SJSA1 (cell line): Measurements from ENCODE around the gene ARTN. TPM values are rescaled to one million over a fixed set of nuclear protein-coding genes. Genes with fewer than 3 reads are reported as not detected.

Experiments used
- DNase-seq, 2 experiments: peaks; one replicate each; pipeline ENCODE4 v3.0.0-alpha.2; 2015 to 2020; ENCODE audit warnings: low spot score in 2 of 2, low read depth in 1 of 2
- H3K27ac ChIP-seq: fragments of 250-450 bp; sonication (Bioruptor Pico); 2 replicates; pipeline ENCODE4 v1.5.1; 2020; ENCODE audit warnings: mild to moderate bottlenecking, moderate library complexity
- H3K27me3 ChIP-seq: fragments of 250-450 bp; sonication (Bioruptor Pico); replicated peaks from 2 replicates; pipeline ENCODE4 v1.5.1; 2020; ENCODE audit warnings: mild to moderate bottlenecking, moderate library complexity
- H3K36me3 ChIP-seq: fragments of 250-450 bp; sonication (Bioruptor Pico); 2 replicates; pipeline ENCODE4 v1.5.1; 2020; ENCODE audit warnings: mild to moderate bottlenecking
- H3K4me1 ChIP-seq: fragments of 250-450 bp; sonication (Bioruptor Pico); replicated peaks from 2 replicates; pipeline ENCODE4 v1.6.1; 2021; ENCODE audit warnings: mild to moderate bottlenecking
- H3K4me3 ChIP-seq: fragments of 250-450 bp; sonication (Bioruptor Pico); 2 replicates; pipeline ENCODE4 v1.5.1; 2020; ENCODE audit warnings: mild to moderate bottlenecking
- H3K9me3 ChIP-seq: fragments of 250-450 bp; sonication (Bioruptor Pico); replicated peaks from 2 replicates; pipeline ENCODE4 v1.5.1; 2020; ENCODE audit warnings: mild to moderate bottlenecking
- total RNA-seq: library from RNA; depleted of rRNA; stranded (reverse); fragments of >200 nt; shearing (Covaris generic); gene quantifications from 2 replicates; pipeline ENCODE4 v1.2.3, GENCODE V29; 2014

Gene ARTN
- total RNA-seq, 1 experiment from 2014 or later = not detected

GRCh38 chr1:43910343-43910742 is 23.3 kb upstream of the ARTN start:
- no peaks in the 10 kb centered on the region for H3K4me1 ChIP-seq
- H3K4me3 ChIP-seq = no peak overlapping the region
- H3K27ac ChIP-seq = no peak overlapping the region
- no peaks in the 10 kb centered on the region for H3K9me3 ChIP-seq
- H3K36me3 ChIP-seq = 0 out of 2 replicates have a peak, but pooled peaks cover 13% of the 10 kb centered on the region
- no peak for DNase-seq
- H3K27me3 ChIP-seq = no peaks in the 10 kb centered on the region

DNA sequence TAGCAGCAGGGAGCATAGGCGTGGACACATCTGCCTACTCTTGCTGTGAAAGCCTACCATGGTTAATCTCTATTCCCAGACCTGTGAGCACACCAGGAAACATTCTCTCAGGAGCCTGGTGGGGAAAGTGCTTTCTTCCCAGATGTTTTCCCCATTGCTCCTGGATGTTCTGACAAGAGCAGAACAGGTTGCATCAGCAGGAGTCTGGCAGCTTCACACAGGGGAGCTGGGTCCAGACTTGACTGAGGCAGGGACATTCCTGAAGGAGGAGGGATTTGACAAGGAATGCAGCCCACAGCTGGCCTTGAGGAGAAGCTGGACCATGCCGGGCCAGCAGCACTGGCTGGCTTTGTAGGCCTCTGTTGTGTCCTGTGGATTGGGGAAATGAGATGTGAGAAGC is 21.0 kb upstream of the ARTN start:
- no peak for DNase-seq
- Histone ChIP-seq H3K27ac (no peak overlapping the region), H3K36me3 (0 out of 2 replicates have a peak, but pooled peaks cover 13% of the 10 kb centered on the region)

DNA sequence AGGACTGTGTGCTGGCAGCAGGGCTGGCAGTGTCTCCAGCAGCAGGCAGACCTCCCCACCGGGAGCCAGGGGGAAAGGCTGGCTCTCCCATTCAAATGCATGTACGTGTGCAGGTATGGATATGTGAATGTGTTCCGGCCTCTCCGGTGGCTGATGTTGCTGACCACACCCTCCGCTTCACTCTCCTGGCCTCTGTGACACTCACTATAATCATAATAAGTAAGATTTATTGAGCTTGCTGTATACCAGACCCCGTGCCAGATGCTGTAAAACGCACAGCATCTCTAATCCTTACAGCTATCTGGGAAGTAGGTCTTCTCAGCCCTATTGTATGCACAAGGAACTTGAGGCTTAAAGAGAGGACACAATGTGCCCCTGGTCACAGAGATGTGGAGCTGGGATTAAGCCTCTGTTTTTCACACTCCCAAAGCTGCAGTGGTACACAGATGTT is 20.5 kb upstream of the ARTN start:
- H3K27me3 ChIP-seq = no peaks in the 10 kb centered on the region
- no peak overlapping the region for H3K4me3 ChIP-seq
- no peak overlapping the region for H3K27ac ChIP-seq
- H3K4me1 ChIP-seq = no peaks in the 10 kb centered on the region
- DNase-seq = no peak
- H3K9me3 ChIP-seq = no peaks in the 10 kb centered on the region
- H3K36me3 ChIP-seq = 0 out of 2 replicates have a peak, but pooled peaks cover 13% of the 10 kb centered on the region

More for the DNA sequence above, 21.0 kb upstream of the ARTN start:
- Histone ChIP-seq H3K4me3 (no peak overlapping the region), H3K27me3 (no peaks in the 10 kb centered on the region), H3K9me3 (no peaks in the 10 kb centered on the region), H3K4me1 (no peaks in the 10 kb centered on the region)

DNA sequence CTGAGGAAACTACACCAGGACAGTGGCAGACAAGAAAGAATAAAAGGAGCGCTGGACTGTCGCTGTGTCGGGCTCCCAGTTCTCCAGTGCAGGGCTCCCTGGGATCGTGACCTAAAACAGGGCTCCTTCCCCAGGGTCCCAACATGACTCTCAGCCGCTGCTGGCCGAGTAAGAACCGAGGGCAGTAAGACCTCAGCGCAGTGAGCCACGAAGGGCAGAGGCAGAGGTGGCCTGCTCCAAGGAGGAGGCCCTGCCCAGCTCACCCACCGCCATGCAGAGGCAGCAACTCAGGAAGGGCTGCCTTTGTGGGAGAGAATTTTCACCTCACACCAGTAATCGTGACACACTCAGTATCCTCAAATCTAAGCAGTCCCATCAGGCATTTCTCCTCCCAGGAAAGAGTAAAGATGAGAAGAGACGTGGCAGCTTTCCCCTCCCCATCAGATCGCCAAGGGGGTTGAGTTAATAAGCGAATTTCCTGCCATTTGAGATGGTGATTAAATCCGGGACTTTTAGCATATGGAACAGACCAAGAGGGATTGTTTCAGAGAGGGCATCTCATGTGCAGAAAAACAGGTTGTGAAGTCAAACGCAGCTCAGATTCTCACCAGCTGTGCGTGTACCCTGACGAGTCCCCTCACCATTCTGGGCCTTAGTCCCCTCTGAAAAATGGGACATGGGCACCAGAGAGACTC is 19.8 kb upstream of the ARTN start:
- Histone ChIP-seq H3K27me3 (no peaks in the 10 kb centered on the region), H3K27ac (no peak overlapping the region), H3K4me1 (no peaks in the 10 kb centered on the region), H3K4me3 (no peak overlapping the region), H3K9me3 (no peaks in the 10 kb centered on the region), H3K36me3 (0 out of 2 replicates have a peak, but pooled peaks cover 13% of the 10 kb centered on the region)
- no peak for DNase-seq

GRCh38 chr1:43914576-43915525 is 18.8 kb upstream of the ARTN start:
- no peak overlapping the region for H3K27ac ChIP-seq
- no peaks in the 10 kb centered on the region for H3K27me3 ChIP-seq
- H3K4me3 ChIP-seq = no peak overlapping the region
- no peak for DNase-seq
- H3K36me3 ChIP-seq = 0 out of 2 replicates have a peak, but pooled peaks cover 8% of the 10 kb centered on the region
- no peaks in the 10 kb centered on the region for H3K9me3 ChIP-seq
- no peaks in the 10 kb centered on the region for H3K4me1 ChIP-seq

- H3K36me3 ChIP-seq = peaks cover 4% of the 10 kb centered on the region; the same call in 1 of the 2 replicates
- H3K9me3 ChIP-seq = no peaks in the 10 kb centered on the region
- no peak overlapping the region for H3K27ac ChIP-seq
- H3K4me1 ChIP-seq = peaks cover 14% of the 10 kb centered on the region
- H3K4me3 ChIP-seq = no peak overlapping the region
- no peak for DNase-seq
- H3K27me3 ChIP-seq = no peaks in the 10 kb centered on the region
Measured at GRCh38 chr1:43919906-43920305, 13.7 kb upstream of the ARTN start.

- Histone ChIP-seq H3K36me3 (peaks cover 10% of the 10 kb centered on the region; the same call in 1 of the 2 replicates), H3K4me1 (peaks cover 14% of the 10 kb centered on the region), H3K9me3 (no peaks in the 10 kb centered on the region), H3K4me3 (no peak overlapping the region), H3K27me3 (no peaks in the 10 kb centered on the region), H3K27ac (no peak overlapping the region)
- no peak for DNase-seq
Measured at GRCh38 chr1:43921022-43921421, 12.6 kb upstream of the ARTN start.

DNA sequence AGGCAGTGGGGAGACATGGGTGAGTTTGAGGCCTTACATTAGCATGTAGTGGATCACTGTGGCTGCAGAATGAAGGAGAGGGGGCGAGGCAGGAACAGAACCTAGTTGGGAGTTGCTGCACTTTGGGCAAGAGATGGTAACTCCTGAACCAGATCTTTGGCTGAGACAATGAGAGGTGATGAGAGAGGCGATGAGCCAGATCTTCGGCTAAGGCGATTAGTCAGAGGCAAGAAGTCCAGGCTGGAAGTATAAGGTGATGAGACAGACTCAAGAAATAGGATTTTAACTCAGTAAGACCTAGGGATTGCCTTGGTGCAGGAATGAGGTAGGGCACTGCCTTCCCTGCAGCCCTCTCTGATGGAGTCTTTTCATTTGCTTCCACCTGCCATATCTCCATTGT is 9.1 kb upstream of the ARTN start:
- no peaks in the 10 kb centered on the region for H3K9me3 ChIP-seq
- DNase-seq = no peak
- H3K27me3 ChIP-seq = no peaks in the 10 kb centered on the region
- H3K4me1 ChIP-seq = peaks cover 17% of the 10 kb centered on the region
- H3K27ac ChIP-seq = no peak overlapping the region
- H3K4me3 ChIP-seq = no peak overlapping the region
- peaks cover 13% of the 10 kb centered on the region; the same call in 1 of the 2 replicates for H3K36me3 ChIP-seq

GRCh38 chr1:43925846-43926245 is 7.8 kb upstream of the ARTN start:
- H3K36me3 ChIP-seq = peaks cover 26% of the 10 kb centered on the region; the same call in 1 of the 2 replicates
- DNase-seq = no peak

GRCh38 chr1:43930168-43930948 is 3.2 kb upstream of the ARTN start:
- Histone ChIP-seq H3K36me3 (peaks cover 21% of the 10 kb centered on the region; the same call in 1 of the 2 replicates), H3K27me3 (no peaks in the 10 kb centered on the region), H3K4me3 (no peak overlapping the region), H3K9me3 (no peaks in the 10 kb centered on the region), H3K27ac (no peak overlapping the region), H3K4me1 (peaks cover 35% of the 10 kb centered on the region)
- no peak for DNase-seq

More at GRCh38 chr1:43925846-43926245, 7.8 kb upstream of the ARTN start:
- Histone ChIP-seq H3K4me3 (no peak overlapping the region), H3K9me3 (no peaks in the 10 kb centered on the region), H3K27me3 (no peaks in the 10 kb centered on the region), H3K27ac (no peak overlapping the region), H3K4me1 (peaks cover 22% of the 10 kb centered on the region)

DNA sequence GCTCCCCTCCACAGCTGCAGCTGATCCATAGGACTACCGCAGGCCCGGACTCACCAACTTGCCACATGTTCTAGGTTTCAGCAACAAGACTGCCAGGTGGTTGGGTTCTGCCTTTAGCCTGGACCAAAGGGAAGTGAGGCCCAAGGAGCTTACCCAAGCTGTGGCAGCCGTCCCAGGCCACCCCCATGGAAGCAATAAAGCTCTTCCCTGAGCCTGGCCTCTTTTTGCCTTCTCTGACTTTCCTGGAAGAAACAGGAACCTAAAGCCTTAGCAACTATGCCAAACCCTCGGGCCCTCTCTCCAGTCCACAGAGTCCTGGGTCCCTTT is 2.7 kb upstream of the ARTN start:
- H3K27ac ChIP-seq = no peak overlapping the region
- DNase-seq = no peak
- peaks cover 37% of the 10 kb centered on the region for H3K4me1 ChIP-seq
- no peaks in the 10 kb centered on the region for H3K27me3 ChIP-seq
- no peaks in the 10 kb centered on the region for H3K9me3 ChIP-seq
- H3K36me3 ChIP-seq = peaks cover 16% of the 10 kb centered on the region; the same call in 1 of the 2 replicates
- no peak overlapping the region for H3K4me3 ChIP-seq

DNA sequence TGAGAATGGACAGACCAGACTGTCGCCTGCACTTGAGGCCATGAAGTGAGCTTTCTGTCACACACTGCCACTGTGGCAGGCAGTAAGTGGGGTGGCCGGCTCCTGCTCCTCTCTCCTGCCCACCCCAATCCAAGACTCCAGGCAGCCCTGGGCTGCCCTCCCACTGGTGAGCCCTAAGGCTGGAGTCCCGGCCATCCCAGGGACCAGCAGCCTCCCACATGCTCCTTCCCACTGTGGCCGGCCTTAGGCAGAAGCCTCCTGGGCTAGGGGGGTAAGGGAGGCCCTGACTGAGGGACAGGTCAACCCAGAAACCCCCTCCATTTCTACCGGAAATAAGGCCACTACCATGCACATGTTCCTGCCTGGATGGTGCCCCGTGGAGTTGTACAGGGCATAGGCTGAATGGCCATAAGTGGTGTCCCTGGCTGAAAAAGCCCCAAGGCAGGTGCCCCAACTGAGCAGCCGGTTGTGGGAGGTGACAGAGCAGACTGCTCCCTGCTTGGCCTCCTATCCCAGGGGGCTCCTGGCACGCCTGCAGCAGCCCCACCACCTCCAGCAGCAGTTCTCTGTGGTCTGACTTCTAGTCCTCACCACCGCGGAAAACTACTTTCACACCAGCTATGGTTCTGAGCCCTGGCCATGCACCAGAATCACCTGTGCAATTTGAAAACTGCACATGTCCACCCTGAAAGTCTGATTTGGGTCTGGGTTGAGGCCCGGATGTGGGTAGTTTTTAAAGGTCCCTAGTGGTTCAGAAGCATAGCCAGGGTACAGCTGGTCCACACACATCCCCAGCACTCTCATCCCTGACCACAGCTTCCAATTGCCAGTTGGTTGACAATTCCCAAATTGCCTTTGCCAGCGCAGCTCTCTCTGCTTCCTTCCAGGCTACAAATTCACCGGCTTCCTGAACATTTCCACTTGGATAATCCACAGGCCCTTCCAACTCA is 1.6 kb upstream of the ARTN start:
- H3K27me3 ChIP-seq = no peaks in the 10 kb centered on the region
- H3K4me3 ChIP-seq = no peak overlapping the region
- H3K27ac ChIP-seq = no peak overlapping the region
- DNase-seq = no peak
- peaks cover 48% of the 10 kb centered on the region for H3K4me1 ChIP-seq
- peaks cover 16% of the 10 kb centered on the region; the same call in 1 of the 2 replicates for H3K36me3 ChIP-seq
- H3K9me3 ChIP-seq = no peaks in the 10 kb centered on the region
